Measurements from ENCODE around the gene EIF2B4. TPM values are rescaled to one million over a fixed set of nuclear protein-coding genes. Genes with fewer than 3 reads are reported as not detected.

The EIF2B4 gene
- total and polyA plus RNA-seq, 2 of the 13 experiments (the other 11 are each of a cell fraction or from before 2014, with no cell fraction given), result 91.5 to 96.4 TPM

- TF ChIP-seq ZBTB33 (CRISPR knock-in tag; IDR thresholded peaks at IDR 0.05), result peak; percentile 51; the same call in 1 of the 2 replicates
- TF ChIP-seq GATAD1 (CRISPR knock-in tag; IDR thresholded peaks at IDR 0.05), result 0 out of 2 replicates have a peak, but pooled peaks have one; percentile 20
Observed at GRCh38 chr2:27353386-27353761, 16.8 kb downstream of the EIF2B4 start (continued).

- FAIRE-seq (no peak), DNase-seq (ENCODE audit: low spot score) (no peak), ATAC-seq (no peak)
- 98% methylated on average over 6 of the region's 6 CpGs for WGBS (ENCODE audit: low lambda C conversion rate)
- in situ Hi-C loops (cut with HindIII; ENCODE audit: extremely low pct_ligation_motif_present, low pct_unique_long_range_greater_than_20kb) (no loop called here), intact Hi-C loops (cut with micrococcal nuclease; ENCODE audit: unreplicated experiment) (no loop called here)
- H3K4me3 ChIP-seq (replicated peaks in 1 of 3; ENCODE audit: insufficient read depth in 1 of 3, low read depth in 2 of 3, low read length in 3 of 3), result no peak overlapping the region
- peaks cover 1 to 5% of the 10 kb centered on the region in 2 experiments; a peak in 2 of 5 replicates for H3K36me3 ChIP-seq (replicated peaks in 1 of 2; ENCODE audit: control insufficient read depth in 1 of 2, insufficient read depth in 2 of 2, low read length in 2 of 2)
- no peak overlapping the region for H3K9ac ChIP-seq (ENCODE audit: insufficient read depth, low read depth, low read length)
- ChIA-PET POLR2A (interaction anchor here (1.6 to 4.1 kb wide), 3 partner anchors 9 to 29 kb away, joined by 5 to 73 read pairs (median 29); partner anchors contain the start of gene MPV17), CTCF (ENCODE audit: low intra/inter-chr PET ratio, low total read pairs) (no interaction called here)
- H4K20me1 ChIP-seq (ENCODE audit: insufficient read depth, low read length), result no peaks in the 10 kb centered on the region
- peaks cover 49% of the 10 kb centered on the region for H3K4me1 ChIP-seq (ENCODE audit: insufficient read depth, low read length)
- no peak overlapping the region for H3K4me2 ChIP-seq (ENCODE audit: low read depth, low read length)
- H3K27me3 ChIP-seq (ENCODE audit: control insufficient read depth in 1 of 2, insufficient read depth in 2 of 2, low read length in 2 of 2), result no peaks in the 10 kb centered on the region; a peak in 1 of 5 replicates
- peaks cover 88% of the 10 kb centered on the region for H3K79me2 ChIP-seq (ENCODE audit: insufficient read depth, low read length)
- no TSS peak for BruUV-seq (replicated peaks)
- H2AFZ ChIP-seq (ENCODE audit: low read length), result no peak overlapping the region
- no peak overlapping the region for H3K27ac ChIP-seq (ENCODE audit: extremely low read length, insufficient read depth, low read length)
- no peaks in the 10 kb centered on the region for H3K9me3 ChIP-seq (ENCODE audit: low read length)
- TF ChIP-seq SETDB1 (CRISPR knock-in tag; IDR thresholded peaks at IDR 0.05; ENCODE audit: borderline replicate concordance), result no peak
- no peak for TF ChIP-seq MLX (CRISPR knock-in tag; IDR thresholded peaks at IDR 0.05)
- TF ChIP-seq PHF21A (CRISPR knock-in tag; IDR thresholded peaks at IDR 0.05), result no peak
- no peak for TF ChIP-seq ZNF709 (CRISPR knock-in tag; IDR thresholded peaks at IDR 0.05)
- TF ChIP-seq TAF15 (IDR thresholded peaks at IDR 0.05; ENCODE audit: low read depth, low read length, poor library complexity, severe bottlenecking), result no peak
- TF ChIP-seq RAD51 (IDR thresholded peaks at IDR 0.05; ENCODE audit: borderline replicate concordance), result no peak
- TF ChIP-seq CBX5 (CRISPR knock-in tag; IDR thresholded peaks at IDR 0.05; ENCODE audit: borderline replicate concordance), result no peak
- 0 out of 2 replicates have a peak, but pooled peaks have one; percentile 25 for TF ChIP-seq RBFOX2 (IDR thresholded peaks at IDR 0.05; ENCODE audit: low read depth, low read length)
- TF ChIP-seq ZBTB49 (CRISPR knock-in tag; IDR thresholded peaks at IDR 0.05; ENCODE audit: borderline replicate concordance), result no peak
- no peak for TF ChIP-seq LCORL (IDR thresholded peaks at IDR 0.05)
- no peak for TF ChIP-seq LCORL (CRISPR knock-in tag; IDR thresholded peaks at IDR 0.05)
- 0 out of 2 replicates have a peak, but pooled peaks have one; percentile 22 for TF ChIP-seq ATF1 (CRISPR knock-in tag; IDR thresholded peaks at IDR 0.05)
- no peak for TF ChIP-seq ZSCAN29 (CRISPR knock-in tag; conservative IDR thresholded peaks at IDR 0.05)
Observed at GRCh38 chr2:27351802-27352598, 18.1 kb downstream of the EIF2B4 start.
